ENCODE data around the gene FAM221B.
A peak's percentile ranks its signal among the peaks of the same experiment; 100 is the strongest.

FAM221B gene

DNA sequence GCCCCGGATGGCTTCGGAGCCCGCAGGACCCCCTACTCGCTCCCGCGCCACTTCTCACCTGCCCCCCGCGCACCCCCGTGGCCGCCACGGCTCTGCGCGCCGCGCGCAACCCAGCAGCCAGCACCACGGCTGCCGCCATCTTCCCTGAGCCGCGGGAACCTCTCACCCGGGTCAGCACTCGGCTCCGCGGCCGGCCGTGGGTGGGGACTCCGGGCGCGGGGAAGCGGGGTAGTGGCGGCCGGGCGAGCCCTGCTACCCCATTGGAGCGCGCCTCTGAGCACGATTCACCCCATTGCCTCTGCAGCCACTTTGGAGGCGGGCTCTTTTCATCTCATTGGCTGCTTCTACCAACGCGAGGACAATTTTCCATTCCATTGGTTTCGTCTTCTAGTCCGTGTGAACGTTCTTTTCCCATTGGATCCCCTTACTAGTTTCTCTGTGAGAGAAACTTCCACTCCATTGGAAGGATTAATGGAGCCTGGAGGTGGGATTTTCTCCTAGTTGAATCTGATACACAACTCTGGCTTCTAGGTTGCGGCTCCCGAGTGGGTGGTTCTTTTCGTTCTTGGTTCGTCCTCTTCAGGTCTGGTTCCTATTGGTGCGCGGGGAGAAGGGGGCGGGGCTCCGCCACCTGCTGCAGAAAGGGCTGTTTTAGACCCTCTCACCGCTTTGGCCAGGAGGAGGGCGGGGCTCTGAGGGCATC, 13.5 kb downstream of the FAM221B start, which contains the start of gene HINT2:
Gene HINT2, minus strand, starts transcription at position 202 of the 703 bp plus-strand sequence. Its CDS starts 63 bp downstream, at position 139.
- peak; percentile 98 for DNase-seq

GRCh38 chr9:35814106-35814840, 14.3 kb downstream of the FAM221B start:
- DNase-seq: peak; percentile 64

DNA sequence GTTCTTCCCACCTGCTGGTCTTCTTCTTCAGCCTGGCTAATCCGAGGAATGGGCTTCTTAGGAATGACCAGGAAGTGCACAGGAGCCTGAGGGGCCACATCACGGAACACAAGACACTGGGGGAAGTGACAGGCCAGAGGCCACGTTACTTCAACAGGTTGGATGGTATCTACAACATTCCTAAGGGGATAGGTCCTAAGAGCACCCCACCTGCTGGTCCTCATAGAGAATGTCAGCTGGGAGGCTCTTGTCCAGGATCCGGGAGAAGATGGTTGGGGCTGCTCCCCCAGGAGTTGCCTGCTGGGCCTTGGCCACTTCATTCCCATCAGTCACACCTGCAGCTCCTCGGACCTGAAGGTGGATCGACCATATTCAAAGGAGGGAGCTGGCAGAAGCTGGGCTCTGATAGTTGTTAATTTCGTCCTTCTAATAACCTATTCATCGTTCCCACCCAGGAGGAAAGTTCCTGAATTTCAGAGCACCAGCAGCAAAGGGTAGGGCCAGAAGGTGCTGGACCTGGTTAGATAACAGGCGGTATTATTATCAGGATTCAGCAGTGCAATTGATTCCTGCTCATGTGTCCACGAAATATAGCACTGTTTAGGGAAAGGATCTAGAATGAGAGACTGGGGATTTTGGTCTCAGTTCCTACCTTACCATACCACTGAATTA, 15.0 kb downstream of the FAM221B start:
- DNase-seq: no peak

- DNase-seq: peak; percentile 98
Observed at GRCh38 chr9:35812025-35812602, 16.4 kb downstream of the FAM221B start, which contains the start of gene SPAG8. TSS of gene SPAG8 (minus strand) at chr9:35812262. CDS start at chr9:35812147, 115 bp downstream.

DNA sequence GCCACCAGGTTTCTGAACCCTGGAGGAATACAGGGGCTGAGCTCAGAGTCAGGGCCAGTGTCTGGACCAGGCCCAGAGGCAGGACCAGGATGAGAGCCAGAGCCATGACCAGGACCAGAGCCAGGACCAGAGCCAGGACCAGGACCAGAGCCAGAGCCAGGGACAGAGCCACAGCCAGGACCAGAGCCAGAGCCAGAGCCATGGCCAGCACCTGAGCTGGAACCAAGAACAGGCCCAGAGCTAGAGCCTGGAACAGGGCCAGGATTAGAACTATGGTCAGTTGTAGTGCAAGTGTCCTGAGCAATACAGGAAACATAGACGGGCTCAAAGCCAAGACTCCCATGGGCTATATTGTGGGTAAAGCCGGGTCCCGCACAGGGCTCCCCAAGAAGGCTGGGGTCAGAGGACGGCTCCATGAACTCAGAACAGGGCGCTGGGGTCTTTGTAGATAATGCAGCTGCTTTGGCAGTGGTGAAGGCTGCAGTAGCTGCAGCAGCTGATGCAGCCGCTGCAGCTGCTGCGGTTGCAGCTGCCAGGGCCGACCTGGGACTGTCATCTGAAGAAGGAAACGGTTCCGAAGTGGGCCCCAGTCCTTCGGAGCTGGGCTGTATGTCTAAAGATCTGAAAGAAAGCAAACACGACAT, 17.0 kb downstream of the FAM221B start:
- DNase-seq: no peak

DNA sequence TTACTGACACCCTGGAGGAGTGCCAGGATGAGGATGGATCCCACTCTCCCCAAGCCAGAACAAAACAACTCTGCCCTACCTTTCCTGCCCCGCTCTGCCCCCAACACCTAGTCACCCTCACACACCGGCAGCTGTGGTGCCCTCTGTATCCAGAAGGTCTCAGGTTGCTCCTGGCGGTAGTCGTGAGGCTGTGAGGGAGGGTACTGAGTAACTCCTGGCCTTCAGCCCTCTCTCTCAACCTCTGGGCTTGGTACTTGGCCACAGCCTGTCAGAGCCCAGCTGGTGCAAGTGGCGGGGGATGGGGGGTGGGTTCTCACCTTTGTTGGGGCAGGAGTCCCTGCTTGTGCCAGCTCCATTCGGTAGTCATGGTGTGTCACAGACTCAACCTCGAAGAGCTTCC, 18.4 kb downstream of the FAM221B start:
- DNase-seq: no peak

GRCh38 chr9:35808433-35808832, 20.1 kb downstream of the FAM221B start:
- DNase-seq: no peak

DNA sequence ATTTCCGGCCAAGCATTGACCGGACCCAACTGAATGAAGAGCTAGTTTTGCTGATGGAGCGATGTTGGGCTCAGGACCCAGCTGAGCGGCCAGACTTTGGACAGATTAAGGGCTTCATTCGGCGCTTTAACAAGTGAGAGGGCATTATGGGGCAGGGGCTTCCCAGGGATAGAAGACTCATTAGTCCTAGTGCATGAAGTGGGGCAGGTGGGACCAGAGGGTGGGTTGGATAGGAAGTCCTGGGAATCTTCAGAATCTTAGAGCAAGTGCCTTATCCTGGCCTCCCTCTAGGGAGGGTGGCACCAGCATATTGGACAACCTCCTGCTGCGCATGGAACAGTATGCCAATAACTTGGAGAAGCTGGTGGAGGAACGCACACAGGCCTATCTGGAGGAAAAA, 22.4 kb downstream of the FAM221B start:
- no peak for DNase-seq

DNA sequence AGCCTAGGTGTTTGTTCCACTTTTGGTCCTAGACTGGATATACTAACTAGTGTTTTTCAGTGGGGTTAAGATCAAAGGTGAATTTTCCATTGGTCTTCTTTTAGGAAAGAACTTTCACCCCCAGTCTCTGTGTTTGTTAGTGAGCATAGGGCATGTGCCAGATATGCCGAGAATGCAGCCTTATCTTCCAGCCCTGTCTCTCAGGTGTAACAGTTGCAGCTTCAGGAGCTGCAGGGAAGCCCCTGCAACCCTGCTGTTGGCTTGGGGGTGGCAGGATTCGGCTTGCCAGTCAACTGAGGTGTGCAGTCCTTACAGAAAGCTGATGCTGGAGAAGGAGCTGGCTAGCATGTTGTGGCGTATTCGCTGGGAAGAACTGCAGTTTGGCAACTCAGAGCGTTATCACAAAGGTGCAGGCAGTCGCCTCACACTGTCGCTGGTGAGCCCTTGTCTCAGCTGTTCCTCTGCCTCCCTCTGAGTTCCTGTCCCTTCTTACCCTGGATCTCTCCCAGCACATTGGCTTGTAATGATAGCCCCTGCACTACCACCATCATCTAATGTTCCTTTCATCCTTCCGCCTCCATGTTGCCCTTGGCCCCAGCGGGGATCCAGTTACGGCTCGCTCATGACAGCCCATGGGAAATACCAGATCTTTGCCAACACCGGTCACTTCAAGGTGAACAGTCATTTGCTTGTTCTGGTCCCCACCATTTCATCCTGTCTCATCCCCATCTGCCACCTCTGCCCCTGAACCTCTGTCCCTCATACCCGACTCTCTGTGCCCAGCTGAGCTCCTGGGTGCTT, 27.0 kb downstream of the FAM221B start:
- no peak for DNase-seq

GRCh38 chr9:35800530-35800929, 28.0 kb downstream of the FAM221B start:
- DNase-seq: no peak

DNA sequence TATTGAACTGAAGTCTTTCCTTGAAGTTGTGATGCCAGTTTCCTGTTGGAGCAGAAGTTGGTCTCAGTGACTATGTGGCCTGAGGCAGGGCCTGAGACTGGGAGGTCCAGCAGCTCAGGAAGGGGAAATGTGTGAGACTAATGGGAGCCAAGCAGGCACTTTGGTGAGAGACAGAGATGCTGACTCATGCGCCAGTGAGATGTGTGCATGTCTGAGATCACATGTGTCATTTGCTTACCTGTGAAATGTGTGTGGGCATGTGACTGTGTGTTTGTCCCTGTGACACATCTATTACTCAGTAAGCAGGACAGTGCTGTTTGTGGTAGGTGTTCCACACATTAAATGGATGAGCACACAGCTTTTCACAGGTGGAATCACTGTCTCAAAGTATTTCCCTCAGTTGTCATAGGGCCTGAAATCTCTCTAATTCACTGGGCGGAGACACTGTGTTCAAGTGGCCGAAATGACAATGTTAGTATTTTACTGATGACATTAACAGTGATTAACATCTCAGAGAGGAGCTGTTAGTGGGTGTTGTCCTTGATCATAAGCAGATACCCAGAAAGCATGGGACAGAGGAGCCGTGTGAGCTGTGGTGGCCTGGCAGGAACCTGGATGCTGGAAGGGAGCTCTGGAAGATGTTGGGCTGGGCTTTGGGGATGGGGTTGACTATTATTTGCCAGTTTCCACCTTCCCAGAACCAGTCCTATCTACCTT, 29.7 kb downstream of the FAM221B start:
- DNase-seq: peak; percentile 63

DNA sequence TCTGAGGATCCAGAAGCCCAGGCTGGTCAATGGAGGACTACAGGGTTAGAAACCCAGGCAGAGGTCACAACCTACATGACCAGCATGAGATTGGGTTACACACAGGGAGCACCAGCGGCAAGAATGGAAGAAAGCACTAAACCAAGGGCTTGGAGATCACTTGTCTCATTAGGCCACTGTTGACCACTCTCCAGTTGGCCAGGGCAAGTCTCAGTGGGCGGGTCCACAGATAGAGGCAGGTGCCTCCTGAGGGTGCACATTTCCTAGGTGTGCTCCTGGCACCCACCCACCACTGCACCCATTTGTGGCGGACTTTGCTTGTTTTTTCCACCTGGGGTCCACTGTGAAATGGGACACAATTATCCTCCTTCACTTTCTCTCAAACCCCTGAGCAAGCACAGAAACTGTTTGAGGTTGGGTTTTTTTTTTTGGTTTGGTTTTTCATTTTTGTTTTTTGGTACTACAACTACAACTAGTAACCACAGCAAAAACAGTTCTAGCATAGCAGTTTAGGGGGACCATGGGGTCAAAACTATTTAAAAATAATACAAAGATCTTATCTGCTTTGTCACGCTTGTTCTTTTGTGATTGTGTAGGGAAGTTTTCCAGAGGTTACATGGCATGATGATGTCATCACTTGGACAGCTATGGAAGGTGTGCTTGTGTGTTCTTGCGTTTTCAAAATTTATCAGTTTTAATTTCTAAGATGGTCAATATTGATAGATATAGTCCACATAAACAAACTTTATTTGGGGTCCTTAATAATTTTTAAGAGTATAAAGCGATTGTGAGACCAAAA, 31.0 kb downstream of the FAM221B start:
- DNase-seq: no peak

GRCh38 chr9:35795695-35796094, 32.8 kb downstream of the FAM221B start:
- DNase-seq: no peak

DNA sequence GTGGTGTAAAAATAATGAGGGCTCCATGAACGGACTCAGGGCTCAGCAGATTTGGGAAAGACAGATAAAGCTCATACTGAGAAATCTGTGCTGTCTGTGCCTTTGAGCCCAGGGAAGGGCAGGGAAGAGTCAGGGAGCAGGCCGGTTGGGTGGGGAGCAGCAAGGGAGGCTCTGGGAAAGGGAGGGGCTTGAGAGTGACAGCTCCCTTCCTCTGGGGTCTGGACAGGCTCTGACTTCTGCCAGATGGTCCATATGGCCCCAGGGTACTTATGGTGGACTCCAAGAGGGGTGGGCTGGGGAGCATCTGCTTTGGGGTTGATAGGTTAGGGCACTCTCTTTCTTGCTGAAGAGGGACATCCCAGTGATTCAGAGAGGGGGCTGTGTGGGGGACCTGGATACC, 35.1 kb downstream of the FAM221B start:
- DNase-seq: no peak

- no peak for DNase-seq
Observed at GRCh38 chr9:35792826-35793225, 35.7 kb downstream of the FAM221B start.

GRCh38 chr9:35792024-35792813, 36.3 kb downstream of the FAM221B start:
- DNase-seq: no peak

DNA sequence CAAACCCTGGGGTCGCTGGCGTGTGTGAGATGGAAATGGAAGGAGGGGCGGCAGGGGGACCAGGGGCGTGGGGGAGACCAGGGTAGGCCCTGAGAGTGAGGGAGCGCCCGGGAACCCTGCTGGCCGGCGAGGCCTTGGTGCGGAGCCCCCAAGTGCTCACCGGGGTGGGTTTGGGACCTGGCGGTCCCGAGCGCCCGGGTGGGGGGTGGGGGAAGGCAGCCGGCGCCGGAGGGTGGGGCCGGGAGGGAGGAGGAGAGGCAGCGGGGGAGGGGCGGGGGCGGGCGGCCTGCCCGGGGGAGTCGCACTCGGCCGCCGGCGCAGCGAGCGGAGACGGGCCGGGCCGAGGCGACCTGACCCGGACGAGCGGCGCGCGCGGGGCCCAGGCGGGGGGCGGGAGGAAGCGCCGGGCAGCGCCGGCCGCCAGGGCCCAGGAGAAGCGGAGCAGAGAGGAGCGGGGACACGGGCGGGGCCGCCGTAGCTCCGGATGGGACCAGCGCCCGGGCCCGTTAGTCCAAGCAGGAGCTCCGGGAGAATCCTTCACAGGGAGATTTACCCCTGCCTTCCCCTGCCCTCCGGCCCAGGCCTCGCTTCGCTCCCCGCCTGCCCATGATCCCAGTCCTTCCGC, 37.1 kb downstream of the FAM221B start, which contains the start of gene NPR2:
Gene NPR2, plus strand, starts transcription at position 295 of the 625 bp plus-strand sequence. CDS start 818 bp downstream, outside the sequence.
- no peak for DNase-seq

GRCh38 chr9:35790385-35791296, 37.9 kb downstream of the FAM221B start:
- DNase-seq: peak; percentile 69

All from activated CD4-positive, alpha-beta T cell treated with anti-CD3 and anti-CD28 coated beads, Interleukin-10, Interleukin-2, amounts not matched to agents 100 ng/mL and 50 ng/mL, durations not matched to agents 16 hours and 8 hours (primary cell).